22Rv1 (cell line): ENCODE measurements around the gene SEMA6A.

Source experiments
- H3K27ac ChIP-seq: fragments of 450-650 bp; 2 replicates; pipeline ENCODE4 v1.5.1; 2017
- ZFX ChIP-seq: fragments of 450-650 bp; IDR thresholded peaks from 2 replicates; pipeline ENCODE4 v1.6.1; 2017; ENCODE audit warnings: antibody characterized with exemption, borderline replicate concordance
- TF ChIP-seq, protein P1 (sequence below): fragments of 450-650 bp; IDR thresholded peaks from 2 replicates; pipeline ENCODE4 v1.5.1; 2017; ENCODE audit warnings: mild to moderate bottlenecking

SEMA6A gene

DNA sequence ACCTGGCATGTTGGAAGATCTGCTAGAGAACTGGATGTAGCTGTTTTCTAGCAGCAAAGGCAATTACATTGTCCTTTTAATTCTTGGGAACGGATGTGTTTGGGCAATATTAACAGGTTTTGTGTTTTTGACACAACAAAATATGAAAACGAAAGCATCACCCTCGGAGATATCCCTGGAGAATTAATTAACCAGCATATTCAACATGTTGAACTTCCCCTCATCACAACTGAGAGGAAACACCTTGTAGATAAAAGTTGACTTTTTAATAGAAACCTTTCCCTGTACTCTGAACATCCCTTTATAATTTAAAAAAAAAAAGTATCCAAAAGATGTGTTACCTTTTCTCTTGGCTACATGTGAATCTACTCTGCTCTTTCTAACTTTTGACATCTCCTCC is 13.0 kb downstream of the SEMA6A start:
- no peak overlapping the region for H3K27ac ChIP-seq
- TF ChIP-seq, protein P1, sequence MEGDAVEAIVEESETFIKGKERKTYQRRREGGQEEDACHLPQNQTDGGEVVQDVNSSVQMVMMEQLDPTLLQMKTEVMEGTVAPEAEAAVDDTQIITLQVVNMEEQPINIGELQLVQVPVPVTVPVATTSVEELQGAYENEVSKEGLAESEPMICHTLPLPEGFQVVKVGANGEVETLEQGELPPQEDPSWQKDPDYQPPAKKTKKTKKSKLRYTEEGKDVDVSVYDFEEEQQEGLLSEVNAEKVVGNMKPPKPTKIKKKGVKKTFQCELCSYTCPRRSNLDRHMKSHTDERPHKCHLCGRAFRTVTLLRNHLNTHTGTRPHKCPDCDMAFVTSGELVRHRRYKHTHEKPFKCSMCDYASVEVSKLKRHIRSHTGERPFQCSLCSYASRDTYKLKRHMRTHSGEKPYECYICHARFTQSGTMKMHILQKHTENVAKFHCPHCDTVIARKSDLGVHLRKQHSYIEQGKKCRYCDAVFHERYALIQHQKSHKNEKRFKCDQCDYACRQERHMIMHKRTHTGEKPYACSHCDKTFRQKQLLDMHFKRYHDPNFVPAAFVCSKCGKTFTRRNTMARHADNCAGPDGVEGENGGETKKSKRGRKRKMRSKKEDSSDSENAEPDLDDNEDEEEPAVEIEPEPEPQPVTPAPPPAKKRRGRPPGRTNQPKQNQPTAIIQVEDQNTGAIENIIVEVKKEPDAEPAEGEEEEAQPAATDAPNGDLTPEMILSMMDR: no peak
- no peak for TF ChIP-seq ZFX

DNA sequence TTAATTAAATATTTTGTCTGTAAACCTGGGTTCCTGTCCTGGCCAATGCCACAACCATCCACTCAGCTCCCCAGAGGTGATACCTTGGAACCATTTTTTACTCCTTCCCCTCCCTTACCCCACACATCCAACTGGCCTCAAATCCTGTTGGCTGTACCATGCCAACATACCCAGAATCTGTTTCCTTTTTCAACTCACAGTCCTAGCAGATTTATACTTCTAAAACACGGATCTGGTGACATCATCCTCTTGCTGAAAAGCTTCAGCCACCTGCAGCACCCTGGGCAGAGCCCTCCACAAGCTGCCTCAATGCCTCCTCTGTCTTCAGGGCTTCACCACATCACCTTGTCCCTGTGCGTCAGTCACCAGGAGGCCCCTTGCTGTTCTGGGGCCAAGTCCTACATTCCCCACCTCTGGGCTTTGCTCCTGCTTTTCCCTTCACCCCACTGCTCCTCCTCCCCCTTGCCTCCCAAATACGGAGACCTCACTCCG is 14.9 kb downstream of the SEMA6A start:
- H3K27ac ChIP-seq: peak overlapping the region; percentile 14; the same call in 1 of the 2 replicates
- no peak for TF ChIP-seq ZFX
- TF ChIP-seq, protein P1: no peak

DNA sequence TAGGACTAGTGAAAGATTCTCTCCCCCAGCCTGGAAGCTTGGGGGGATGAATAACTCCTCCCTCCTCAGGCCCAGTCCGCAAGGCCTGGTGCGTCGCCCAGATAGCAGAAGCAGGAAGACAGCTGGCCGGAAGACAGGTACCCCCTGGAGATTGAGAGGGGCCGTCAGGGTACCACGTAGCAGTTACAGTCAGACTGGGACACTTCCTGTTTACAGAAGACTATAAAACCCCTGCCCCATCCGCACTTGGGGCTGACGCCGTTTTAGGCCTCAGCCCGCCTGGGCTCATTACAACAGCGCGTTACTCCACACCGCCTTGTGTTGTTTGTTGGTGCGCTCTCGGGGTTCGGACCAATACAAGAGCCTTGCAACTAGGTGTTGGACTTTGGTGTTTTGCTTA is 15.4 kb downstream of the SEMA6A start:
- H3K27ac ChIP-seq: no peak overlapping the region
- TF ChIP-seq, protein P1: no peak
- no peak for TF ChIP-seq ZFX

DNA sequence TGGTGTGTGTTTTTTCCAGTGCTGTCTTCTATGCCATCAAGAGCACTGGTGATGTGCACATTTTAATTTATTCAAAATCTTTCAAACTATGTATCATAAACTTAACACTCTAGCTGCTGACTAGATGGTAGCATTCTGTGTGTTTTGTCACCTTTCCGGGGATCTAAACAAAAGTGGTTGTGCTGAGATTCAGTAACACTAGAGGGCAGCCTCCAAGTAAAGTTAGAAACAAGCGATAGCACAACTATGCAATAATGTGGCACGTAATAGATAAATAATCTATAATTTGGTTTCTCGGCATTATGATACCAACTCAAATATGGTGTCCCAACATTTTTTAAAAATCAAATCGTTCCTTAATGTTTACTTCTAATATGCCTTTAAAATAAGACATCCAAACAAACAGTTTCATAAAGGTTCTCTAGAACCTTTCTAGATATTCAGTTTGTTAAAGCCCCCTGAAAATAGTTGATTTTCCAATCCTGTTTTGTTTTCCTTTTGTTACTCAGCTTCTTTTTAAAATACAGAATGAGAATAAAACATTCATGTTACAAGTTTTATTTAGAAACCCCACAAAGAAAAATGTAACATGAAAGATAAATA is 16.9 kb downstream of the SEMA6A start:
- no peak overlapping the region for H3K27ac ChIP-seq
- TF ChIP-seq, protein P1: peak; percentile 83
- no peak for TF ChIP-seq ZFX

DNA sequence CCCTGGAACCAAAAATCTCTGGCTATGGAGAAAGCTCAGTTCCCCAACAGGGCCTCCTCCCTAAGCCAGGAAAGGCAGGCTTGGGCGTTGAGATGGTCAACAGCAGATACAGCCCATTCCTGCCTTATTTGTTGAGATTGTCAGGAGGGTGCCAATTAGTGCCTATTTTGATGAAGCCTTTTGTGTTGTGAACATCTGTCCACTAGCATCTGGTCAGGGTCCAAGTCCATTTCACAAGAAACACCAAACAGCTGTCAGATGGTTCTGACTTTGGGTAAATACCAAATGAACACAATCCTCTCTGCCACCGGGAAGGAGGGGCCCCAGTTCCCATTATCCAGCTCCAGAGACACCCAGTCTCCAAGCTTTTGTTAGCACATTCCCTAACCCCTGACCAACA is 19.9 kb downstream of the SEMA6A start:
- H3K27ac ChIP-seq: peak overlapping the region; percentile 11; the same call in 1 of the 2 replicates
- TF ChIP-seq, protein P1: no peak
- TF ChIP-seq ZFX: no peak

DNA sequence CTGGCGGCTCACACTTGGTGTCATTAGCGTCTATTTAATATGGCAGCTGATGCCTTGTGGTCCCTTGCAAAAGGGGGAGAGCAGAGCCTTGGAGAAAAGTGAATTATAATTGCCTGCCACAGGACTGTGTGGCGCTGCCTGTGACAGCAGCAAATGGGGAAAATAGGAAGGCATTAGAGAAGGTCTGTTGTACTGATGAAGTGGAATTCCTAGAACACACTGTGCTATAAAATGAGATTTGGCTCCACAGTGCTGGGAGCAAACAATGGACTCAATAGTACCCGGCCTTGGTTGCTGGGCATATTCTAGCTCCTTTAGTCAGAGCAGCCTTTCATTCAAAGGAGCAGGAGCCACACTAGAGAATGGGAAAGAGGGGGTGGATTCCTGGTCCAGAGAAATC is 21.3 kb downstream of the SEMA6A start:
- H3K27ac ChIP-seq: no peak overlapping the region
- TF ChIP-seq, protein P1: no peak
- TF ChIP-seq ZFX: no peak

DNA sequence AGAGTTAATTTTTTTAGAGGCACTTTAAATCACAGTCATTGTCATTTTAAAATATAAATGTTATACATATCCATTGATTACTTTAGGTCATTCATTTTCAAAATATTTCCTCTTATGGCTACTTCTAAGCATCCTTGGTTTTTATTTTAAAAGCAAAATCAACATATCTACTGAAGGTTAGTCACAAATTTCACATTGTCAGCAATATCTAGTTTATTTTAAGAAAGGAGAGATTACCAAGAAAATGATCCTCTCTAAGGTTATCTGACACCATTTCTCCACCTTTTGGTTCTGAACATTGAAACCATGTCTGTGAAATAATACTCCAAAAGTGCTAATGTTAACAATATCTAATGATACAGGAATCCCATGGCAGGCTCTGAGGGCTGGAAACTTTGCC is 24.5 kb downstream of the SEMA6A start:
- TF ChIP-seq, protein P1: no peak
- no peak for TF ChIP-seq ZFX
- H3K27ac ChIP-seq: no peak overlapping the region
